Measurements from ENCODE around the gene PPIL3.
"Not testable (repeated sequence)": the region's sequence is repeated elsewhere in the genome, so short reads cannot be mapped to it uniquely, and the experiment has no call there.

The PPIL3 gene

DNA sequence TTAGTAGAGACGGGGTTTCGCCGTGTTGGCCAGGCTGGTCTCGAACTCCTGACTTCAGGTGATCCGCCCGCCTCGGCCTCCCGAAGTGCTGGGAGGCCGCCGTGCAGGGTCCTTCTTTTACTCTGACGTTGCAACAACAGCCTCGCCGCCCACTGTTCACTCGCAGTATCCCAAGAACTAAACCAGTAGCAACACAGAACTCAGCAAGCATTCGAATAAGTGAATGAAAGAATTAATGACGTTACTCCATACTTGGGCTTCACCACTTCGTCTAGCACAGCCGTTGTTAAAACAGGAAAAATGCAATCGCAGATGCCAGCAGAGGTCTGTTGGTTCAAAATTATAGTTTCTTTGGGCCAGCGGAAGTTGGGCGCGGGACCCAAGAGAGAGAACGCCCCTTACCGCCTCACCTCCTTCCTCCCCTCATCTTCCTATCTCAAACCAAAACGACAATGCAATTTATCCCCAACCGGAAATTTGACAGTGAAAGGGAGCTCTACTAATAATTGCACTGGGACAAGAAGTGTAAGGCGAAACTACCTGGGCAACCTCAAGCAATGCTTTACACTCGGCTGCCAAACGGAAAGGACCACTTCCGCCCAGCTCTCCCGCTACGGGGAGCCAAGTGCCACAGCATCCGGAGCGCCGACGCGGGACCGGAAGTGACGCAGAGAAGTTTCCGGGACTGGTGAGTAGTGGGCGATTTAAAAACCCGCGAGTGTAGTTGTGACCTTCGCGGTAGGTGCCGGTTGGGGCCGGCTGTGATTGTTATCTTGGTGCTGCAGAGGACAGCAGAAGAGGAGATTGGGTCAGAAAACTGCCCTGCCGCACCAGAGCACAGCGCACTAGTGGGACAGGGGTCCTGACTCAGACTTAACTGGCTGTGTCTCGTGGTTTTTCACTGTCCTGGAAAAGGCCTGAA is at the start of gene PPIL3, which contains the start of gene NIF3L1:
Gene PPIL3 (minus strand): TSS at position 374 of the 922 bp plus-strand sequence. CDS start 1,462 bp downstream, outside the sequence.
Gene NIF3L1 (plus strand): TSS at position 668 of the 922 bp plus-strand sequence. CDS start 2,573 bp downstream, outside the sequence.
- peak; percentile 94 for DNase-seq

DNA sequence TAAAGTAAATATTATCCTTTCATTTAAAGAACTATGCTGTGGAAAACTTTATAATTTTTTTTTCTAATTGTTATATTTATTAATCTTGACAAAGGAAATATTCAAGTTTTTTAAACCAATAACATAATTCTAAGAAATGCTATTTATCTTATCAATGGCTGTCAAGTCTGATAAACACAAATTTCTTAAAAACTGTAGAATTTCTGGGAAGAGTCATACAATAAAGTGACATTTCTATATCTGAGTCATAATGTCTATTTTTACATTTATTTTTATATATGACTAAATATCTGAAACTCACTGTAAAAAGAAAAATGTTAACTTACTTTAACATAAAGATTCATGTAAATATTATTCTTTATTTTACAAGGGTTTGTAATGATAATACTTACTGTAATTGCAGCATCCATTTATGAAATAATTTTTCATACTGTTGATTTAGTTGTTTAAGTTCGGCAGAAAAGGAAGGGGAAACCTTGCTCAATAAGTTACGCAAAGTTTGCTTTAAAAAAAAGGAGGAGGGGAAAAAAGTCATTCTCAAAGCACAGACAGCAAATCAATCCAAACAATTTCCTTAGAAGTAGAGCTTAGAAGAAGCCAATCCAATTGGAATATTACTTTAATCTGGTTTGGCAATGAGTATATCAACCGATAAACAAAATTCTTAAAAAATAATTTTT is 42.2 kb upstream of the PPIL3 start:
- DNase-seq, result no peak

DNA sequence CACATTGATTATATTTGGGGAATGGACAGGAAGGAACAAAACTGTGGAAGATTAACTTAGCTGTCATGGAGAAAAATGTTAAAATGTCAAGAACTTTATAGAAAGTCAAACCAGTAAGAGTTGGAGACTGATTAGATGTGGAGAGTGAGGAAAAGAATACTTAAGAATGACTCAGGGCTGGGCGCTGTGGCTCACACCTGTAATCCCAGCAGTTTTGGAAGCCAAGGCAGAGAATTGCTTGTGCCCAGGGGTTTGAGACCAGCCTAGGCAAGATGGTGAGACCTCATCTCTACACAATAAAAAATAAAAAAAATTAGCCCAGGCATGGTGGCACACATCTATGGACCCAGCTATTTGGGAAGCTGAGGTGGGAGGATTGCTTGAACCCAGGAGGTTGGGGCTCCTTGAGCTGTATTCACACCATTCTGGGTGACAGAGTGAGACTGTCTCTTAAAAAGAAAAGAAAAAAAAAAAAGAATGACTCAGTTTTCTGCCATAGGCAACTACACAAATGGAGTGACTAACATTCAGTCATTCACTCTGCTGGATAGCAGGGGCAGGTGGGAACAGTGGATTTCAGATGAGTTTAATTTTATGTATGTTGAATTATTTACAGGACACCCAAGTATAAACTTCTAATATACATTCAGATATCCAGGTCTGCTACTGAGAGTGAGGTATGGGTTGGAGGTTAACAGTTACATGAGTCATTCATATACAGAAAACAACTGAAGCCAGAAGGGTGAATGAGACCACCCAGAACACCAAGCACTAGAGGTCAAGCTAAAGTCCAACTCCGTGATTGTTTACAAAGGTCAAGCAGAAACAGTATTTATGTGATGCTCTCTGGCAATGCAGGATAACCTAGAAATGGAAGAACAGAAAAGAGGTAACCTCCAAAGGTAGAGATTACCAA is 40.7 kb upstream of the PPIL3 start:
- no peak for DNase-seq

DNA sequence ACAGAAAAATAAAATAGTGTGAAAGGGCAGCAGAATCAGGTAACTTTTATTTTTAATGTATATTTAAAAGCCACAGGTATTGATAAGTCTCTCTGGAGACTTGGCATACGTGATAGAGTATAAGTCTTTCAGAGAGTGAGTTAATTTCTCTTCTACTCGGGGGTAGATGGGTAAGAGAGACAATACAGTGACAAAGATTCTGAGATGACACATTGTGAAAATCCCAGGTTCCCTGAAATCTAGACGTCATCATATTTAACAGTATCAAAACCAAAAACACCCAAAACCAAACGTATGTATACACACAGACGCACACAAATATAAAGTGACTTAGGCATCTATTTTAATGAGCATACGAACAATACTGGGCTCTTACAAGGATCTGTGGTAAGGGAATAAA is 33.6 kb upstream of the PPIL3 start:
- DNase-seq, result no peak

DNA sequence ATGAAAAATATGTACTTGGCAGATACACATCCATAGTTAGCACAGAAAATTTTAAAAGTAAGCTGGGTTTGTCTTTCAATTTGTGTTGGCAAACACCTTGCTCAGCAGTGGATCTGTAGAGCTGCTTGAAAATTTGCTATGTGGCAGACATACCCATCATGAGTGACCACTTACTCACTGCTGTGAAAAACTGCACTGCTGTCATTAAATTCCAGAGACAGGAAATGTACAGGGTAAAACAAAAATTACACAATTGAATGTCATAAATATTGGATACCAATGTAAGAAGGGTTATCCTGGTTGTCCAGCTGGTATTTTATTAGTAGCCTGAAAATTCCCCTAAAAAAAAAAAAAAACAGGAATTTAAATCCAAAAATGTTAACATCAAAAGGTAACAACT is 24.8 kb upstream of the PPIL3 start:
- no peak for DNase-seq

DNA sequence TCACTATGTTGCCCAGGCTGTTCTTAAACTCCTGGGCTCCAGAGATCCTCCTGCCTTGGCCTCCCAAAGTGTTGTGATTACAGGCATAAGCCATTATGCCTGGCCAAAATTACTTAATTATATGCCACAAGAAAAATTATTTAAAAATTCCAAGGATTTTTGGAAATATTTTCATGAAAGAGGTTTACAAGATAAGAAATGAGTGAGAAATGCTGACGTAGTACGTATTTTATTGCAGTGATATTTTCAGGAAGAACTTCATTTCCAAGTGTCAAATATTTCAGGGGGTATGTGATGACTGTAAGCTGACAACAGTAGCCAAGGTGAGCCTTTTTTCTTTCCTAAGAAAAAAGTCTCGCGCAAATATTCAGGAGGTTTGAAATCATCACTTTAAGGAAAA is 21.1 kb upstream of the PPIL3 start:
- no peak for DNase-seq

DNA sequence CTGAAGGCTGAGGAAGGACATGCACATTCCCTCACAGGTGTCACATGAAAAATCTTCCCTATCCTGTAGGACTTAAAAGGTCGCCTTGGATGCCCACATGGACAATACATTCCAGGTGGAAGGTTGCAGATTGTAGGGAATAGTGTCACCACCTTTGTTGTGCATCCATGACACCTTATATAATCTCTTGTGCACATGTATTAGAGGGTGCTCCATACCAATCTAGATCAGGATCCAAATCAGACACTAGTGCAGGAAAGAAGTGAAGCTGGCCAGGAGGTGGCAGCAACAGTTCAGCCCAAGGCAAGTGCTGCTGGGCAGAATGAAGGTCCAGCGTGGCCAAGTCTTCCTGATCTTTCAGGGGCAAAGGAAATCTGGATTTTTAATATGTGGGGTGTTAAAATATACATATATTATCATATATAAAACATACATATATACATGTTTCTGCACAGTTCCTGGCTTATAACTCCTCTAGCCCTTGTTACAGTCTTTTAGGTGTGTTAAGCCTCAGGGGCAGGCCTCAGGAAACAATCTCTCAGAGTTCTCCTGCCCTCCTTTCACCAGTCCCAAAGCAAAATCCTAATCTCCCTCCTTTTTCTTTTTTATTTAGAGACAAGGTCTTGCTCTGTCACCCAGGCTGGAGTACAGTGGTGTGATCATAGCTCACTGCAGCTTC is 16.9 kb upstream of the PPIL3 start:
- DNase-seq, result no peak

DNA sequence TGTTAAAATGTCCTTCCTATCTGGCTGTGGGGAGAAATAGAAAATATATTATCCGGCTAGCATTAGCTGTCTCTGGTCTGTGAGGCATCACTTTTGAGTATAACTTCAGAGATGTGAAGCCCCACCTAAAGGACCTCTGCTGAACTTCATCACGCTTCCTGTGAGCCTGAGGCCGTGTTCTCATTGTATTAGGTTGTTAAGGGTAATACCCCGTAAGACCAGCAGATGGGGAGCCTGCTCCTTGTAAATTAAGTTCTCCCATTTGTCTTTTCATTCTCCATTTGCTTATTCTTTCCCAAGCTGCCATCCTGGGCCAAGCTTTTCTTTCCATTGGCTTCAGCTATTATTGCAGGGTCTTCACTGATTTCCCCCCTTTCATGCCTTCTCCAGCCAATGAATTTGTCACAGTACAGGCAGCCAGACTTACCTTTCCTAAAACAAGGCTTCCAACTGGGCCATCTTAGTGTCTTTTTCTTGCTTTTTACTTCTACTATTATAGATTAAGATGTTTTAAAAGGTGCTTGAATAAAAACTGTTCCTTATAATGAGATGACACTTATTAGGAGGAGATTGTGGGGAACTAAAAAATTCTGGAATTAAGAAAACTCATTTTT is 12.7 kb upstream of the PPIL3 start:
- peak; percentile 48 for DNase-seq

DNA sequence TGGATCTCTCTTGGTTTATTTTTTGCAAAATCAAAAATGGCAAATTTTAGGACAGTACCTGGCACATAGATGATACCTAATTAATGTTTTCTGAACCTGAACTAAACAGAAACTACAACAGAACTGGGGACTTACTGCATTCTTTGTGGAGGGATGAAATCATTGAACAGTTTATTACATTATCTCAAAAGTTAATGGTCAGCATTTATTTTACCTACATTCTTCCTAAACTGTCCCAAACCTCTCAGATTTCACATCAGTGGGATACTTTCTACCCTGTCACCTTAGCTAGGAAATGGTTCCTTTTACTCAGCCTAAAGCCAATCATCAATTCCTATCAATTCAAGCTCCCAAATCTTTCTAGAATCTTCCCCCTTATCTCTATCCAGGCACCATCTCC is 10.6 kb upstream of the PPIL3 start:
- DNase-seq, result no peak

DNA sequence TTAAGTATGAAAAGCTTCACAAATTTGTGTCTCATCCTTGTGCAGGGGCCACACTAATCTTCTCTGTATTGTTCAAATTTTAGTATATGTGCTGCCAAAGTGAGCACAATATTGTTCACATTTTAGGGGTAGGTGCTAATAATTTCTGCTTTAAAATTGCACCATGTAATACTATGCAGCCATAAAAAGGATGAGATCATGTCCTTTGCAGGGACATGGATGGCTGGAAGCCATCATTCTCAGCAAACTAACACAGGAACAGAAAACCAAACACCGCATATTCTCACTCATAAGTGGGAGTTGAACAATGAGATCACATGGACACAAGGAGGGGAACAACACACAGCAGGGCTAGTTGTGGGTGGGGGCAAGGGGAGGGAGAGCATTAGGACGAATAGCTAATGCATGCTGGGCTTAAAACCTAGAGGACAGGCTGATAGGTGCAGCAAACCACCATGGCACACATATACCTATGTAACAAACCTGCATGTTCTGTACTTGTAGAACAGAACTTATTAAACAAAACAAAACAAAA is 7.1 kb downstream of the PPIL3 start:
- not testable (repeated sequence) for DNase-seq

DNA sequence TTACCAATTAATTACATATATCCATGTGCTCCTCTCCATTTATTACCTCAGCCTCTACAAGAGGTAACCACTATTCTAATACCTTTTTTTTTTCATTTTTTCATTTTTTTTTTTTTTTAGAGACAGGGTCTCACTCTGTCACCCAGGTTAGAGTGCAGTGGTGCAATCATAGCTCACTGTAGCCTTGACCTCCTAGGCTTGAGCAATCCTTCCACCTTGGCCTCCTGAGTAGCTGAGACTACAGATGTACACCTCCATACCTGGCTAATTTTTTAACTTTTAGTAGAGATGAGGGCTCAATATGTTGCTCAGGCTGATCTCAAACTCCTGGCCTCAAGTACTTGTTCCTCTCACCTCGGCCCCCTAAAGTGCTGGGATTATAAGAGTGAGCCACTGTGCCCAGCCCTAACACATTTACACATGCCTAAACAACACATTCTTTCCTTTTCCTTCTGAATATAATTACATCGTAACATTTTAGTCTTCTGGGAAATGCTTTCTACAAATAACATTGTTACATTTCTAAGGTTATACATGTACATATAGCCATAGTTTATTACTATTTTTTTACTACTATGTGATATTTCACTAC is 10.5 kb downstream of the PPIL3 start:
- no peak for DNase-seq

DNA sequence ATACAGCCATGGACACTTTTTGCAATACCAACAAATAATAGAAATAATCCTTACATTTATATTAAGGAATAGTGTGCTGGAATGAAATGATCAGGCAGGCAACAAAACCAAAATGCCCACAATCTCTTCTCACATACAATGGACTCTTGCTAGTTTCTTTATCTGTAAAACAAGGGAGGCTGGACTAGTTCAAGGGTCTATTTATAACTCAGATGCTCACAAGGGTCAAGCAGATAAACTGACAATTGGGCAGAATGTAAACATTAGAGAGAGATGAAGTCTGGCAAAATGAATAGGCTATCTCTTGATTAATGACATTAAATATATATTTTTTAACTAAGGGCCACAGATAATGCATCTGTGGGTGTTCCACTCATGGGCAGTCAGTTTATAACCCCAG is 11.4 kb downstream of the PPIL3 start:
- no peak for DNase-seq

DNA sequence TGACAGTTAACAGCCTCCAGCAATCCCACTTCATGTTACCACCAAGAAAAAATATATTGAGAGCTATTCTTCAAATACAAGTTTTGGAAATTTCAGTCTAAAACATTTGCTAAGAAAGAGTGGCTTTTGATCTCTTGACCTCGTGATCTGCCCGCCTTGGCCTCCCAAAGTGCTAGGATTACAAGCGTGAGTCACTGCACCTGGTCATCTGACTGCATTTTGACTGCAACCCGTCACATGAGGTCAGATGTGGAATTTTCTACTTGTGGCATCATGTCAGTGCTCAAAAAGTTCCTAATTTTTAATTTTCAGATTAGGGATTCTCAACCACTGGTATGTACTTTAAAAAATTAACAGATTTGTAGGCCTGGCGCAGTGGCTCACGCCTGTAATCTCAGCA is 15.3 kb downstream of the PPIL3 start:
- DNase-seq, result no peak

DNA sequence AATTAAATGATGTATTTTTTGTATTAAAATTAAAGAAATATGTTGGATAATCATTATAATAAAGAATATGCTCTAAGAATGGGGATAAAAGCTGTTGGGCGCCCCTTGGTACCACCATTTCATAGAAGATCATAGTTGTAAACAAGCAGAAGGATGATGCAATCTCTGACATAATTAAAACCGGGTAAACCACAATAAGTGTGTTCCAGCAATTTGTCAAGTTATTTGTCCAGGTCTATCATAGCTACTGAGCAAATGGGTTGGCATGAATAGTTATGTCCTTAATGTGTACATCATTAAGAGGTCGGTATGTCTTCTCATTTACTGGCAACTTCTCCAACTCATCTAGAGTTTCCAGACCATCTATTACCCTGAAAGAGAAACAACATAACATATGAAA is 17.7 kb downstream of the PPIL3 start:
- no peak for DNase-seq

DNA sequence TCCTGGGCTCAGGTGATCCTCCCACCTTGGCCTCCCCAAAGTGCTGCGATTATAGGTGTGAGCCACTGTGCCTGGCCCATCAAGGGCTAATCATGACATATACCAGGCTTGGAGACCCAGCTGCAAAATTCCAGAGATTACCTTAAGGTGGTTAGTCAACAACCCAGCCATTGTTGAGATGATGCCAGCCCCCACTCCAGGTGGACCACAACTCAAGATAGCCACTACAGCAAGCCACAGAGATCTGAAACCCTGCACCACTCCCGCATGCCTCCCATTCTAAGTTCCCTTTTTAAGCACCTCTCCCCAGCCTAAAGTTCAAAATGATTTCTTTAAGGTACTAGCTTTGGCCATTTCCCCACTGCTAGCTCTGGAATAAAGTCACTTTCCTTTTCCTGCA is 19.9 kb downstream of the PPIL3 start:
- DNase-seq, result no peak

DNA sequence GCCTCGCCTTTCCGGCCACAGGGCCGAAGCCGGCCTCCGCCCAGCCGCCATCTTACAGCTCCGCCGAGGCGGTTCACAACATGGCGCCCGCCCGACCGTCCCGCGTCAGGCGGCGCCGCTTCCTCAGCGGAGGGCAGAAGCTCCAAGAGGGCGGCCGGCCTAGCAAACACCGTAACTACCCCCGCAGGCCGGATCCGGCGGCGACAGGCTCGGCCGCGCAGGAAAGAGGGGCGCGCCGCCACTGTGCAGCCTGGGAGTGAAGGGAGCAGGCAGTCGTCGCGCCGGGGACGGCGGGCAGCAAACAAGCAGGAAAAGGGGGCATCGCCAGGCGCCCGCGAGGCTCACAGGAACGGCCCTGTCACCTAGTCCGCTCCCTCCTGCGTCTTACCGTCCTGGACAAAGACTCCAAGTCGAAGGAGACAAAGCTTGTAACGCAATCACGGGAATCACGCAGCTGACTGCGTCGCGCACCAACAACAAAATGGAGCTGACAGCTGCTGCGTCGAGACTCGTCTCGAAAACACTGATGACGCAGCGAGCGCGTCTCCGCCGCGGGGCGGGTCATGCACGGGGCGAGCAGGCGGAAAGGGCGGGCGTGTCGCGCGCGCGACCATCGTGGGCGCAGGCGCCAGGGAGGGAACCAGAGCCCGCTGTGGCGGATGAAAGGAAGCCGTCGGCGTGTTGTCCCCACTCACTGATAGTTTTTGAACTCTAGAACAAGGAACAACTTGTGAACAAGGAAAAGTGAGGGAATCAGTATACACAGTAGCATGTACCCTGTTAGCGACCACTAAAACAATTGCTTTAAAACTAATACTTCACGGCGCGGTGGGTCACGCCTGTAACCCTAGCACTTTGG is 24.5 kb downstream of the PPIL3 start, which contains the start of gene CLK1:
Gene CLK1 (minus strand): TSS at position 483 of the 859 bp plus-strand sequence. CDS start 2,796 bp downstream, outside the sequence.
- peak; percentile 96 for DNase-seq

DNA sequence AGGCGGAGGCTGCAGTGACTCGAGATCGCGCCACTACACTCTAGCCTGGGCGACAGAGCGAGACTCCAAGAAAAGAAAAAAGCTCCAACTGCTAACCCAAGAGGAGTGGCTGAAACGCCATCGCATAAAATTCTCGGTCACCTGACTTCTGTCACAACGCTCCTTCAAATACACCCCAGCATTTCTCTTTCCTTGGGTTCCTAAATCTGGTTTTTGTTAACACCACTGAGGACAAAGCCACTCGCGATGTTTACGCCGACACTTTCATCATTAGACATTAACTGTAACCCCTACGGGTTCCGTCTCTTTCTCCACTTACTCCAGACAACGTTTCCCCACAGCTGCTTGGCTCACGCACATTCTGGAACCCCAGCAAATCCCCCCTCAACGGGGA is 25.1 kb downstream of the PPIL3 start:
- DNase-seq, result no peak

DNA sequence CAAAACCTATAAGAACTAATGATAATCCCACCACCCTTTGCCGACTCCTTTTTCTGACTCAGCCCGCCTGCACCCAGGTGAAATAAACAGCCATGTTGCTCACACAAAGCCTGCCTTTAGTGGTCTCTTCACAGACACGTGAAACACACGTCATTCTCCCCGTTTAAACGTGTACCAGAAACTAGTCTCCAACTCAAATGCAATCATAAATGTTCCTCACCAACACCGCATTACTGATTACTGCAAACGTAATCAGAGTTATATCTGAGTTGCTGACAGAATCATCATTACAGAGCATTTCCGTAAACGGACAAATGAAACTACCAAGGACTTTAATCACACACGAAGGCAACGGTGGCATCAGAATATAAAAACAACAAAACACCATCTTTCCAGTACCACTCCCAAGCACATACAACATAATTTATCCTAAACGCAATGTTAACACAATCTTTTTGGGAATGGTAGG is 26.3 kb downstream of the PPIL3 start:
- peak; percentile 39 for DNase-seq

DNA sequence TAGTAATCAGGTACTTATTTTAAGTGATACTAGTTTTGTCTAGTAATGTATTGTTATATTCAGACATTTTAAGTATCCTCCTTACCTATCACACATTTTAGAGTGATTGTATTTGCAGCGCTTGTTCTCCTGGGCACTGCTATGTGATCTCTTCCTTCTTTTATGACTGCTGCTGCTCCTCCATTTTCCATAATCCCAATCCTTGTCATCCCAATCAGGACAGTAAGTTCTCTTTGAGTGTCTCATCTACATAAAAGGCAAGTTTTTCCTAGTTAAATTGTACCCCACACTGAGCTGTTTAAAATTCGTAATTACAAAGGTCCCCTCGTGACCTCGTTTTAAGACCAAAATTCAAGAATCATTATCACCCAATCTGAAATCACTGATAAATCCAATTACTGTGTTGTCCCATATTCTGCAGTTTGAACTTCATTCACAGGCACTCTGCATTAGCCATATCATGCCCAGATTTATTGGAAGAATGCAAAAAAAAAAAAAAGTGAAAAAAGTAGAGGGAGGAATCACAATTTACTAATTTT is 27.2 kb downstream of the PPIL3 start:
- DNase-seq, result no peak

Measured in activated CD4-positive, alpha-beta T cell treated with anti-CD3 and anti-CD28 coated beads for 1 hour (primary cell).